HG03439 (cell line): ENCODE results near the gene SPATA1.
A peak's percentile ranks its signal among the peaks of the same experiment; 100 is the strongest.
"Not testable (repeated sequence)": the region's sequence is repeated elsewhere in the genome, so short reads cannot be mapped to it uniquely, and the experiment has no call there.

ENCODE experiments used
- ATAC-seq: cut with Tn5 transposase; IDR thresholded peaks from one replicate; pipeline ENCODE4 v1.9.1; 2021; ENCODE audit warnings: mild to moderate bottlenecking, moderate library complexity; ENCODE audit not compliant: unreplicated experiment

SPATA1 gene

GRCh38 chr1:84506002-84506728 lies at the start of gene SPATA1, which contains the start of gene GNG5:
TSS of gene SPATA1 (plus strand) at chr1:84506386. CDS start at chr1:84516360, 9,974 bp downstream.
TSS of gene GNG5 (minus strand) at chr1:84506581. CDS start at chr1:84506091, 490 bp downstream.
- ATAC-seq: peak; percentile 84

- no peak for ATAC-seq
Measured at GRCh38 chr1:84462118-84462517, 44.1 kb upstream of the SPATA1 start.

- ATAC-seq: no peak
Measured at GRCh38 chr1:84467298-84467697, 38.9 kb upstream of the SPATA1 start.

GRCh38 chr1:84476225-84476624 lies 30.0 kb upstream of the SPATA1 start:
- no peak for ATAC-seq

GRCh38 chr1:84478876-84479868 lies 27.0 kb upstream of the SPATA1 start, which contains the start of gene RPF1:
TSS of gene RPF1 (plus strand) at chr1:84479266. CDS start at chr1:84479282, 16 bp downstream.
- peak; percentile 93 for ATAC-seq

GRCh38 chr1:84479998-84480397 lies 26.2 kb upstream of the SPATA1 start:
- peak; percentile 16 for ATAC-seq

GRCh38 chr1:84480650-84481049 lies 25.5 kb upstream of the SPATA1 start:
- peak; percentile 43 for ATAC-seq

- no peak for ATAC-seq
Measured at GRCh38 chr1:84481317-84481716, 24.9 kb upstream of the SPATA1 start.

- no peak for ATAC-seq
Measured at GRCh38 chr1:84488107-84488506, 18.1 kb upstream of the SPATA1 start.

GRCh38 chr1:84489766-84490165 lies 16.4 kb upstream of the SPATA1 start:
- no peak for ATAC-seq

GRCh38 chr1:84492726-84493125 lies 13.5 kb upstream of the SPATA1 start:
- no peak for ATAC-seq

GRCh38 chr1:84493747-84494146 lies 12.4 kb upstream of the SPATA1 start:
- ATAC-seq: no peak

GRCh38 chr1:84496498-84496897 lies 9.7 kb upstream of the SPATA1 start:
- no peak for ATAC-seq

- no peak for ATAC-seq
Measured at GRCh38 chr1:84497631-84498275, 8.4 kb upstream of the SPATA1 start.

- no peak for ATAC-seq
Measured at GRCh38 chr1:84502927-84503326, 3.3 kb upstream of the SPATA1 start.

- no peak for ATAC-seq
Measured at GRCh38 chr1:84504580-84505492, 1.4 kb upstream of the SPATA1 start.

- ATAC-seq: peak; percentile 40
Measured at GRCh38 chr1:84505493-84506001, 639 bp upstream of the SPATA1 start.

- ATAC-seq: no peak
Measured at GRCh38 chr1:84506729-84507453, 705 bp downstream of the SPATA1 start.

- ATAC-seq: not testable (repeated sequence)
Measured at GRCh38 chr1:84507887-84508286, 1.7 kb downstream of the SPATA1 start.
